HEK293 (cell line): Measurements from ENCODE around the gene SCAMP3.
A peak's percentile ranks its signal among the peaks of the same experiment; 100 is the strongest.

Experiments used
- CTCF ChIA-PET: fragments of 350-600 bp; formaldehyde crosslinking; extraction: SDS; loops from one replicate; lab custom pipeline; 2021; ENCODE audit warnings: antibody characterized with exemption; lab: Yijun Ruan, JAX
- POLR2A ChIA-PET: fragments of 300-600 bp; formaldehyde crosslinking; extraction: SDS; loops from one replicate; lab custom pipeline; 2020; ENCODE audit warnings: antibody characterized with exemption, inconsistent platforms; lab: Yijun Ruan, JAX
- H3K27ac ChIP-seq: fragments of 200-500 bp; sonication (Bioruptor generic); 2 replicates; pipeline ENCODE4 v1.5.1; 2014; ENCODE audit warnings: low read depth, low read length, control low read depth, inconsistent platforms; ENCODE audit errors: extremely low read depth
- H3K36me3 ChIP-seq, 2 experiments: fragments of 200-500 bp in 1 of 2; sonication (Bioruptor generic) in 1 of 2; 1 replicate in 1 of 2; 2 replicates in 1 of 2; pipeline ENCODE4 v1.5.1; 2014 to 2017; ENCODE audit warnings: inconsistent platforms in 2 of 2, low read length in 2 of 2; ENCODE audit not compliant: control insufficient read depth in 2 of 2, insufficient read depth in 1 of 2
- H3K4me1 ChIP-seq: fragments of 200-500 bp; sonication (Bioruptor generic); 2 replicates; pipeline ENCODE4 v1.5.1; 2014; ENCODE audit warnings: mild to moderate bottlenecking, low read length, inconsistent platforms; ENCODE audit not compliant: control insufficient read depth, insufficient read depth
- H3K4me3 ChIP-seq: 2 replicates; pipeline ENCODE4 v1.5.1; 2011; ENCODE audit warnings: low read depth, mild to moderate bottlenecking, control low read depth, low read length, moderate library complexity
- H3K9me3 ChIP-seq: fragments of 200-500 bp; sonication (Bioruptor generic); 2 replicates; pipeline ENCODE4 v1.5.1; 2014; ENCODE audit warnings: low read depth, low read length, inconsistent platforms; ENCODE audit not compliant: control insufficient read depth, insufficient read depth
- IKZF3 ChIP-seq: fragments of 450-650 bp; IDR thresholded peaks from 2 replicates; pipeline ENCODE4 v1.5.0; 2018; ENCODE audit warnings: missing biosample characterization, mild to moderate bottlenecking, missing genetic modification characterization, moderate library complexity
- KLF8 ChIP-seq: fragments of 450-650 bp; formaldehyde crosslinking; IDR thresholded peaks from 2 replicates; pipeline ENCODE4 v1.5.1; 2016; ENCODE audit warnings: missing biosample characterization, missing genetic modification characterization
- SALL2 ChIP-seq: fragments of 450-650 bp; formaldehyde crosslinking; IDR thresholded peaks from 2 replicates; pipeline ENCODE4 v1.5.0; 2017; ENCODE audit warnings: missing biosample characterization, mild to moderate bottlenecking, missing genetic modification characterization, borderline replicate concordance
- SCRT1 ChIP-seq: fragments of 450-650 bp; formaldehyde crosslinking; IDR thresholded peaks from 2 replicates; pipeline ENCODE4 v1.5.1; 2016; ENCODE audit warnings: missing biosample characterization, missing genetic modification characterization, borderline replicate concordance
- SCRT2 ChIP-seq: fragments of 450-650 bp; formaldehyde crosslinking; IDR thresholded peaks from 2 replicates; pipeline ENCODE4 v1.5.1; 2016; ENCODE audit warnings: missing biosample characterization, missing genetic modification characterization
- SP7 ChIP-seq: fragments of 450-650 bp; formaldehyde crosslinking; IDR thresholded peaks from 2 replicates; pipeline ENCODE4 v1.5.1; 2016; ENCODE audit warnings: missing biosample characterization, missing genetic modification characterization
- YY1 ChIP-seq: fragments of 450-650 bp; formaldehyde crosslinking; IDR thresholded peaks from 2 replicates; pipeline ENCODE4 v1.5.1; 2018; ENCODE audit warnings: missing biosample characterization, missing genetic modification characterization
- ZBTB17 ChIP-seq: fragments of 450-650 bp; formaldehyde crosslinking; IDR thresholded peaks from 2 replicates; pipeline ENCODE4 v1.5.1; 2016; ENCODE audit warnings: missing biosample characterization, missing genetic modification characterization
- ZNF239 ChIP-seq: fragments of 450-650 bp; formaldehyde crosslinking; IDR thresholded peaks from 2 replicates; pipeline ENCODE4 v1.5.1; 2016; ENCODE audit warnings: missing biosample characterization, missing genetic modification characterization
- ZNF24 ChIP-seq: fragments of 450-650 bp; formaldehyde crosslinking; IDR thresholded peaks from 2 replicates; pipeline ENCODE4 v1.5.1; 2016; ENCODE audit warnings: missing biosample characterization, missing genetic modification characterization
- ZNF354C ChIP-seq: fragments of 450-650 bp; formaldehyde crosslinking; IDR thresholded peaks from 2 replicates; pipeline ENCODE4 v1.5.1; 2016; ENCODE audit warnings: missing biosample characterization, missing genetic modification characterization, low read depth, borderline replicate concordance
- ZNF391 ChIP-seq: fragments of 450-650 bp; formaldehyde crosslinking; IDR thresholded peaks from 2 replicates; pipeline ENCODE4 v1.5.1; 2016; ENCODE audit warnings: low read depth, missing biosample characterization, missing genetic modification characterization, borderline replicate concordance
- ZNF423 ChIP-seq: fragments of 450-650 bp; formaldehyde crosslinking; IDR thresholded peaks from 2 replicates; pipeline ENCODE4 v1.5.1; 2016; ENCODE audit warnings: missing biosample characterization, missing genetic modification characterization
- ZNF600 ChIP-seq: fragments of 450-650 bp; formaldehyde crosslinking; IDR thresholded peaks from 2 replicates; pipeline ENCODE4 v1.5.1; 2016; ENCODE audit warnings: missing biosample characterization, missing genetic modification characterization
- ZNF623 ChIP-seq: fragments of 450-650 bp; formaldehyde crosslinking; IDR thresholded peaks from 2 replicates; pipeline ENCODE4 v1.5.1; 2016; ENCODE audit warnings: missing biosample characterization, missing genetic modification characterization
- ZNF654 ChIP-seq: fragments of 450-650 bp; formaldehyde crosslinking; IDR thresholded peaks from 2 replicates; pipeline ENCODE4 v1.5.1; 2016; ENCODE audit warnings: low read depth, missing biosample characterization, missing genetic modification characterization
- ZNF658 ChIP-seq: fragments of 450-650 bp; formaldehyde crosslinking; IDR thresholded peaks from 2 replicates; pipeline ENCODE4; 2016; ENCODE audit warnings: missing biosample characterization, missing genetic modification characterization
- TF ChIP-seq, protein P1 (sequence below): fragments of 450-650 bp; formaldehyde crosslinking; IDR thresholded peaks from 2 replicates; pipeline ENCODE4 v1.5.1; 2016; ENCODE audit warnings: missing biosample characterization, missing genetic modification characterization
- TF ChIP-seq, protein P2 (sequence below): fragments of 450-650 bp; formaldehyde crosslinking; IDR thresholded peaks from 2 replicates; pipeline ENCODE4 v1.5.1; 2016; ENCODE audit warnings: missing biosample characterization, missing genetic modification characterization
- TF ChIP-seq, protein P3 (sequence below): fragments of 450-650 bp; formaldehyde crosslinking; IDR thresholded peaks from 2 replicates; pipeline ENCODE4 v1.5.1; 2016; ENCODE audit warnings: missing biosample characterization, missing genetic modification characterization
- TF ChIP-seq, protein P4 (sequence below): fragments of 450-650 bp; formaldehyde crosslinking; IDR thresholded peaks from 2 replicates; pipeline ENCODE4 v1.5.1; 2016; ENCODE audit warnings: missing biosample characterization, missing genetic modification characterization, borderline replicate concordance
- TF ChIP-seq, protein P5 (sequence below): fragments of 450-650 bp; formaldehyde crosslinking; IDR thresholded peaks from 2 replicates; pipeline ENCODE4 v1.5.1; 2016; ENCODE audit warnings: missing biosample characterization, missing genetic modification characterization
- TF ChIP-seq, protein P6 (sequence below): fragments of 450-650 bp; formaldehyde crosslinking; IDR thresholded peaks from 2 replicates; pipeline ENCODE4 v1.5.1; 2016; ENCODE audit warnings: missing biosample characterization, missing genetic modification characterization

SCAMP3 gene

DNA sequence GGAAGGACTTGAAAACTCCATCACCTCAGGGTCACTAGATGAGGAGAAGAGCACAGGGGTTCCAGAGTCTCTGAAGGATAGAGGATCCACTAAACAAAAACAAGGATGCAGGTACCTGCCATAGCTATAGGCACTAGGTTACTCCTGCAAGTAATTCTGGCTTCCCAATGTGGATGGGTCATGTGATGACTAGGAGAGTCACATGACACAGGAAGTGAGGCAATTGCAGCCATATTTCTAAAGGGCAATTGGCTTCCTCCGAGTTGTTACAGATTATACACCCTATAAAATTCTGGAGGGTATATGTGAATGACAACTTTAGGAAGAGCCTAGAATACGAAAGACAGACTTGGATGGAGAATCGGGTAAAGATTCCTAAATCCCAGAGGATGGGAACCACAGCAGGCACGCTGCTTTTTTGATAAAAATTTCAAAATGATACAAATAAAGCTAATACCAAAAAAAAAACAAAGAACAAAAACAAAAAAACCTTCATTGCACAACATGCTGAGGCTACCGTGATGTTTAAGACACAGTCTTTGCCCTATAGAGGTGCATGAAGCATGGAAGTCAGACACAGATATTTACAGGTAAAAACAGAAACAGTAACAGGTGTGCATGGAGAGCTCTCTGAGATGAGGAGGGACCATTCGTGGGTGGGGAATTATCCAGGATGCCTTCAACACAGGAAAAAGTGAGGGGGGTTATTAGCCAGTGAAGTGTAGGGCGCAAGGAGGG, 43.1 kb downstream of the SCAMP3 start:
- H3K27ac ChIP-seq: no peak overlapping the region
- H3K9me3 ChIP-seq: no peaks in the 10 kb centered on the region
- H3K4me3 ChIP-seq: no peak overlapping the region
- ChIA-PET POLR2A (interaction anchor here (0.9 to 1.0 kb wide), 2 partner anchors 12 to 25 kb away, joined by 3 to 5 read pairs; no protein-coding TSS in a partner anchor), CTCF (interaction anchor here (0.6 to 1.9 kb wide), 3 partner anchors 12 to 796 kb away, joined by 3 to 5 read pairs (median 4); no protein-coding TSS in a partner anchor)
- H3K36me3 ChIP-seq: peaks cover 0 to 19% of the 10 kb centered on the region in 2 experiments; a peak in 1 of 3 replicates
- no peaks in the 10 kb centered on the region for H3K4me1 ChIP-seq
- TF ChIP-seq, protein P1, sequence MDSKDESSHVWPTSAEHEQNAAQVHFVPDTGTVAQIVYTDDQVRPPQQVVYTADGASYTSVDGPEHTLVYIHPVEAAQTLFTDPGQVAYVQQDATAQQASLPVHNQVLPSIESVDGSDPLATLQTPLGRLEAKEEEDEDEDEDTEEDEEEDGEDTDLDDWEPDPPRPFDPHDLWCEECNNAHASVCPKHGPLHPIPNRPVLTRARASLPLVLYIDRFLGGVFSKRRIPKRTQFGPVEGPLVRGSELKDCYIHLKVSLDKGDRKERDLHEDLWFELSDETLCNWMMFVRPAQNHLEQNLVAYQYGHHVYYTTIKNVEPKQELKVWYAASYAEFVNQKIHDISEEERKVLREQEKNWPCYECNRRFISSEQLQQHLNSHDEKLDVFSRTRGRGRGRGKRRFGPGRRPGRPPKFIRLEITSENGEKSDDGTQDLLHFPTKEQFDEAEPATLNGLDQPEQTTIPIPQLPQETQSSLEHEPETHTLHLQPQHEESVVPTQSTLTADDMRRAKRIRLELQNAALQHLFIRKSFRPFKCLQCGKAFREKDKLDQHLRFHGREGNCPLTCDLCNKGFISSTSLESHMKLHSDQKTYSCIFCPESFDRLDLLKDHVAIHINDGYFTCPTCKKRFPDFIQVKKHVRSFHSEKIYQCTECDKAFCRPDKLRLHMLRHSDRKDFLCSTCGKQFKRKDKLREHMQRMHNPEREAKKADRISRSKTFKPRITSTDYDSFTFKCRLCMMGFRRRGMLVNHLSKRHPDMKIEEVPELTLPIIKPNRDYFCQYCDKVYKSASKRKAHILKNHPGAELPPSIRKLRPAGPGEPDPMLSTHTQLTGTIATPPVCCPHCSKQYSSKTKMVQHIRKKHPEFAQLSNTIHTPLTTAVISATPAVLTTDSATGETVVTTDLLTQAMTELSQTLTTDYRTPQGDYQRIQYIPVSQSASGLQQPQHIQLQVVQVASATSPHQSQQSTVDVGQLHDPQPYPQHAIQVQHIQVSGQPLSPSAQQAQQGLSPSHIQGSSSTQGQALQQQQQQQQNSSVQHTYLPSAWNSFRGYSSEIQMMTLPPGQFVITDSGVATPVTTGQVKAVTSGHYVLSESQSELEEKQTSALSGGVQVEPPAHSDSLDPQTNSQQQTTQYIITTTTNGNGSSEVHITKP (tag by site-specific recombination): peak; percentile 91
- peak; percentile 32; the same call in 1 of the 2 replicates for TF ChIP-seq ZNF391 (tag by site-specific recombination)
- peak; percentile 94 for TF ChIP-seq SCRT2 (tag by site-specific recombination)
- TF ChIP-seq ZNF24 (tag by site-specific recombination): 0 out of 2 replicates have a peak, but pooled peaks have one; percentile 52
- TF ChIP-seq, protein P2, sequence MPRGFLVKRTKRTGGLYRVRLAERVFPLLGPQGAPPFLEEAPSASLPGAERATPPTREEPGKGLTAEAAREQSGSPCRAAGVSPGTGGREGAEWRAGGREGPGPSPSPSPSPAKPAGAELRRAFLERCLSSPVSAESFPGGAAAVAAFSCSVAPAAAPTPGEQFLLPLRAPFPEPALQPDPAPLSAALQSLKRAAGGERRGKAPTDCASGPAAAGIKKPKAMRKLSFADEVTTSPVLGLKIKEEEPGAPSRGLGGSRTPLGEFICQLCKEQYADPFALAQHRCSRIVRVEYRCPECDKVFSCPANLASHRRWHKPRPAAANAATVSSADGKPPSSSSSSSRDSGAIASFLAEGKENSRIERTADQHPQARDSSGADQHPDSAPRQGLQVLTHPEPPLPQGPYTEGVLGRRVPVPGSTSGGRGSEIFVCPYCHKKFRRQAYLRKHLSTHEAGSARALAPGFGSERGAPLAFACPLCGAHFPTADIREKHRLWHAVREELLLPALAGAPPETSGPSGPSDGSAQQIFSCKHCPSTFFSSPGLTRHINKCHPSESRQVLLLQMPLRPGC (tag by site-specific recombination): 0 out of 2 replicates have a peak, but pooled peaks have one; percentile 38
- TF ChIP-seq ZNF658: no peak
- TF ChIP-seq, protein P3, sequence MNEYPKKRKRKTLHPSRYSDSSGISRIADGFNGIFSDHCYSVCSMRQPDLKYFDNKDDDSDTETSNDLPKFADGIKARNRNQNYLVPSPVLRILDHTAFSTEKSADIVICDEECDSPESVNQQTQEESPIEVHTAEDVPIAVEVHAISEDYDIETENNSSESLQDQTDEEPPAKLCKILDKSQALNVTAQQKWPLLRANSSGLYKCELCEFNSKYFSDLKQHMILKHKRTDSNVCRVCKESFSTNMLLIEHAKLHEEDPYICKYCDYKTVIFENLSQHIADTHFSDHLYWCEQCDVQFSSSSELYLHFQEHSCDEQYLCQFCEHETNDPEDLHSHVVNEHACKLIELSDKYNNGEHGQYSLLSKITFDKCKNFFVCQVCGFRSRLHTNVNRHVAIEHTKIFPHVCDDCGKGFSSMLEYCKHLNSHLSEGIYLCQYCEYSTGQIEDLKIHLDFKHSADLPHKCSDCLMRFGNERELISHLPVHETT: no peak
- TF ChIP-seq ZNF600: peak; percentile 77
- TF ChIP-seq ZNF354C: no peak
- TF ChIP-seq, protein P4, sequence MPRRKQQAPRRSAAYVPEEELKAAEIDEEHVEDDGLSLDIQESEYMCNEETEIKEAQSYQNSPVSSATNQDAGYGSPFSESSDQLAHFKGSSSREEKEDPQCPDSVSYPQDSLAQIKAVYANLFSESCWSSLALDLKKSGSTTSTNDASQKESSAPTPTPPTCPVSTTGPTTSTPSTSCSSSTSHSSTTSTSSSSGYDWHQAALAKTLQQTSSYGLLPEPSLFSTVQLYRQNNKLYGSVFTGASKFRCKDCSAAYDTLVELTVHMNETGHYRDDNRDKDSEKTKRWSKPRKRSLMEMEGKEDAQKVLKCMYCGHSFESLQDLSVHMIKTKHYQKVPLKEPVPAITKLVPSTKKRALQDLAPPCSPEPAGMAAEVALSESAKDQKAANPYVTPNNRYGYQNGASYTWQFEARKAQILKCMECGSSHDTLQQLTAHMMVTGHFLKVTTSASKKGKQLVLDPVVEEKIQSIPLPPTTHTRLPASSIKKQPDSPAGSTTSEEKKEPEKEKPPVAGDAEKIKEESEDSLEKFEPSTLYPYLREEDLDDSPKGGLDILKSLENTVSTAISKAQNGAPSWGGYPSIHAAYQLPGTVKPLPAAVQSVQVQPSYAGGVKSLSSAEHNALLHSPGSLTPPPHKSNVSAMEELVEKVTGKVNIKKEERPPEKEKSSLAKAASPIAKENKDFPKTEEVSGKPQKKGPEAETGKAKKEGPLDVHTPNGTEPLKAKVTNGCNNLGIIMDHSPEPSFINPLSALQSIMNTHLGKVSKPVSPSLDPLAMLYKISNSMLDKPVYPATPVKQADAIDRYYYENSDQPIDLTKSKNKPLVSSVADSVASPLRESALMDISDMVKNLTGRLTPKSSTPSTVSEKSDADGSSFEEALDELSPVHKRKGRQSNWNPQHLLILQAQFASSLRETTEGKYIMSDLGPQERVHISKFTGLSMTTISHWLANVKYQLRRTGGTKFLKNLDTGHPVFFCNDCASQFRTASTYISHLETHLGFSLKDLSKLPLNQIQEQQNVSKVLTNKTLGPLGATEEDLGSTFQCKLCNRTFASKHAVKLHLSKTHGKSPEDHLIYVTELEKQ (tag by site-specific recombination): no peak
- TF ChIP-seq, protein P5, sequence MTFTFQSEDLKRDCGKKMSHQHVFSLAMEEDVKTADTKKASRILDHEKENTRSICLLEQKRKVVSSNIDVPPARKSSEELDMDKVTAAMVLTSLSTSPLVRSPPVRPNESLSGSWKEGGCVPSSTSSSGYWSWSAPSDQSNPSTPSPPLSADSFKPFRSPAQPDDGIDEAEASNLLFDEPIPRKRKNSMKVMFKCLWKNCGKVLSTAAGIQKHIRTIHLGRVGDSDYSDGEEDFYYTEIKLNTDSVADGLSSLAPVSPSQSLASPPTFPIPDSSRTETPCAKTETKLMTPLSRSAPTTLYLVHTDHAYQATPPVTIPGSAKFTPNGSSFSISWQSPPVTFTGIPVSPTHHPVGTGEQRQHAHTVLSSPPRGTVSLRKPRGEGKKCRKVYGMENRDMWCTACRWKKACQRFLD (tag by site-specific recombination): no peak
- TF ChIP-seq IKZF3 (tag by site-specific recombination): peak; percentile 61; the same call in 1 of the 2 replicates
- TF ChIP-seq ZBTB17 (tag by site-specific recombination): peak; percentile 61
- 0 out of 2 replicates have a peak, but pooled peaks have one; percentile 15 for TF ChIP-seq ZNF623 (tag by site-specific recombination)
- peak; percentile 88 for TF ChIP-seq SCRT1
- TF ChIP-seq YY1: peak; percentile 93
- TF ChIP-seq ZNF239 (tag by site-specific recombination): no peak
- TF ChIP-seq SP7: 0 out of 2 replicates have a peak, but pooled peaks have one; percentile 18
- TF ChIP-seq SALL2 (tag by site-specific recombination): no peak
- no peak for TF ChIP-seq ZNF423 (tag by site-specific recombination)
- peak; percentile 40; the same call in 1 of the 2 replicates for TF ChIP-seq KLF8 (tag by site-specific recombination)
- no peak for TF ChIP-seq ZNF654
- TF ChIP-seq, protein P6, sequence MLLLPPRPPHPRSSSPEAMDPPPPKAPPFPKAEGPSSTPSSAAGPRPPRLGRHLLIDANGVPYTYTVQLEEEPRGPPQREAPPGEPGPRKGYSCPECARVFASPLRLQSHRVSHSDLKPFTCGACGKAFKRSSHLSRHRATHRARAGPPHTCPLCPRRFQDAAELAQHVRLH (tag by site-specific recombination): peak; percentile 39; the same call in 1 of the 2 replicates
